ENCODE measurements around the gene EEF1AKMT2. TPM values are rescaled to one million over a fixed set of nuclear protein-coding genes. Genes with fewer than 3 reads are reported as not detected.

Gene EEF1AKMT2
- total and polyA plus RNA-seq, 2 of the 13 experiments (the other 11 are each of a cell fraction or from before 2014, with no cell fraction given) = 11.3 to 19.3 TPM

DNA sequence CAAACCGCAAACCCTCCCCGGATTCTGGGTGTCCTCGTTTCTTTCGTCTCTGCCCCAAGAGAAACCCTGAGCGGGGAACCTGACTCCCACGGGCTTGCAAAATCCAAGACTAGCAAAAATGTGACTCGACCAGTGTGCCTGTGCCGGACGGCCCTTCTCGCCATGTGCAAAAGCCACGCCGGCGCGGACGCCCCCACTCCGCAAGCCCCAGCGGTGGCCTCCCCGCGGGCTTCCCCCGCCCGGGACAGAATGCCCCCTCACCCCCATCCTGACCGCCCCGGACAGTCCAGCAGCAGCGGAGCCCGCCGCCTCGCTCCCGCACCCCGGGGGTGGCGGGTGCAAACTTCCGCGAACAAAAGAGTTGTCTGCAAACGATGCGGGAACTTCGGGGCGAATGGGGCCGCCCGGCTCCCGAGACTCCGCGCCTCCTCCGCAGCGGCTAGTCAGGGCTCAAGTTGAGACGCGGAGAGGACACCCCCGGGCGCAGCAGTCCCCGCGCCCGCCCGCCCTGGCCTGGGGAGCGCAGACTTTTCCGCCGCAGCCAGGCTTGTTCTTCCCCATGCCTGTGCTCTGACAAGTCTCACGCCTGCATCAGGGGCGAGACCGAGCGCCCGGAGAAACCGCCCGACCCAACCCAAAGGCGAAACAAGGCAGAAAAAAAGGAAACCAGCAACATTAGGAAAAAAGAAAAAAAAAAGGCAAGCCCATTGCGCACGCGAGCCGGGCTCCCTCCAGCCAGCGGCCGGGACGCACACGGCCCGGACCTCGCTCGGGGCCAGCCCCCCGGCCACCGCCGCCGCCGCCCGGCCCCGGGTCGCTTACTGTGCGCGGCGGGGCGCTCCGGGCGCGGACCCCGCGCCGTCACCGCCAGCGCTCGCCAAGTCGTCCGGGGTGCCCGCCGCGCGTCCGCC lies 48.2 kb downstream of the EEF1AKMT2 start:
- Histone ChIP-seq H3K9me3 (ENCODE audit: low read length) (no peaks in the 10 kb centered on the region), H3K27me3 (ENCODE audit: control insufficient read depth in 1 of 2, insufficient read depth in 2 of 2, low read length in 2 of 2) (no peaks in the 10 kb centered on the region; a peak in 1 of 5 replicates), H2AFZ (ENCODE audit: low read length) (no peak overlapping the region), H4K20me1 (ENCODE audit: insufficient read depth, low read length) (no peaks in the 10 kb centered on the region), H3K4me1 (ENCODE audit: insufficient read depth, low read length) (peaks cover 57% of the 10 kb centered on the region), H3K4me2 (ENCODE audit: low read depth, low read length) (peak overlapping the region; percentile 82), H3K36me3 (replicated peaks in 1 of 2; ENCODE audit: control insufficient read depth in 1 of 2, insufficient read depth in 2 of 2, low read length in 2 of 2) (peaks cover 2 to 5% of the 10 kb centered on the region in 2 experiments; a peak in 3 of 5 replicates), H3K4me3 (replicated peaks in 1 of 3; ENCODE audit: insufficient read depth in 1 of 3, low read depth in 2 of 3, low read length in 3 of 3) (peak overlapping the region; percentile 80 to 87 (median 81)), H3K9ac (ENCODE audit: insufficient read depth, low read depth, low read length) (peak overlapping the region; percentile 70), H3K79me2 (ENCODE audit: insufficient read depth, low read length) (peaks cover 29% of the 10 kb centered on the region), H3K27ac (ENCODE audit: extremely low read length, insufficient read depth, low read length) (peak overlapping the region; percentile 70)
- 1% methylated on average over 56 of the region's 101 CpGs for WGBS (ENCODE audit: low lambda C conversion rate)
- in situ Hi-C loops (cut with HindIII; ENCODE audit: extremely low pct_ligation_motif_present, low pct_unique_long_range_greater_than_20kb) (loop anchor here (5.0 kb wide), 1 partner anchor 206 kb away; no protein-coding TSS in a partner anchor), intact Hi-C loops (cut with micrococcal nuclease; ENCODE audit: unreplicated experiment) (loop anchor here (2.0 to 5.0 kb wide), 3 partner anchors 49 to 213 kb away; partner anchors contain the start of gene EEF1AKMT2)
- no peak for DNase-seq (ENCODE audit: low spot score)
- ATAC-seq = peak; percentile 8
- POLR2A ChIA-PET = interaction anchor here (1.0 kb wide), 1 partner anchor 19 kb away, joined by 5 read pairs; no protein-coding TSS in a partner anchor
- CTCF ChIA-PET (ENCODE audit: low intra/inter-chr PET ratio, low total read pairs) = no interaction called here
- FAIRE-seq = no peak
- BruUV-seq (replicated peaks) = no TSS peak
- TF ChIP-seq HINFP (CRISPR knock-in tag; IDR thresholded peaks at IDR 0.05; ENCODE audit: low read depth) (no peak), CERS6 (CRISPR knock-in tag; IDR thresholded peaks at IDR 0.05) (no peak), SOX6 (IDR thresholded peaks at IDR 0.05) (no peak), SOX6 (CRISPR knock-in tag; IDR thresholded peaks at IDR 0.05) (no peak), STAT6 (CRISPR knock-in tag; IDR thresholded peaks at IDR 0.05; ENCODE audit: borderline replicate concordance) (no peak), IKZF4 (CRISPR knock-in tag; IDR thresholded peaks at IDR 0.05; ENCODE audit: borderline replicate concordance, low read depth, not compliant biosample characterization) (no peak), ZNF337 (CRISPR knock-in tag; IDR thresholded peaks at IDR 0.05; ENCODE audit: borderline replicate concordance, low read depth) (no peak), MYPOP (CRISPR knock-in tag; IDR thresholded peaks at IDR 0.05) (peak; percentile 64; the same call in 1 of the 2 replicates), NFKBIZ (CRISPR knock-in tag; IDR thresholded peaks at IDR 0.05) (no peak), MLLT10 (CRISPR knock-in tag; IDR thresholded peaks at IDR 0.05) (no peak), NR1H2 (CRISPR knock-in tag; IDR thresholded peaks at IDR 0.05; ENCODE audit: borderline replicate concordance, low read depth) (no peak), PAWR (CRISPR knock-in tag; IDR thresholded peaks at IDR 0.05; ENCODE audit: borderline replicate concordance) (no peak), HNF4A (CRISPR knock-in tag; IDR thresholded peaks at IDR 0.05) (no peak)
